Colonic mucosa (tissue), 4 donors: ENCODE measurements around the gene ADK. TPM values are rescaled to one million over a fixed set of nuclear protein-coding genes. Genes with fewer than 3 reads are reported as not detected.
"Not testable (repeated sequence)": the region's sequence is repeated elsewhere in the genome, so short reads cannot be mapped to it uniquely, and the experiment has no call there.

Experiments
- DNase-seq: peaks from one replicate; pipeline ENCODE4 v3.0.0-alpha.2; 2020
- H3K27ac ChIP-seq: fragments of 200-600 bp; one replicate; pipeline ENCODE4 v1.8.0; 2021
- H3K27me3 ChIP-seq: fragments of 200-600 bp; one replicate; pipeline ENCODE4 v1.8.0; 2021
- H3K36me3 ChIP-seq: fragments of 200-600 bp; one replicate; pipeline ENCODE4 v1.8.0; 2021
- H3K4me1 ChIP-seq: fragments of 200-600 bp; one replicate; pipeline ENCODE4 v1.8.0; 2021; ENCODE audit warnings: mild to moderate bottlenecking
- H3K4me3 ChIP-seq: fragments of 200-600 bp; one replicate; pipeline ENCODE4 v1.8.0; 2021
- H3K9ac ChIP-seq, 2 donors: one replicate each; pipeline ENCODE4 v1.7.0; 2013; ENCODE audit warnings: control low read depth in 2 of 2, low read depth in 2 of 2, low read length in 2 of 2
- H3K9me3 ChIP-seq: fragments of 200-600 bp; one replicate; pipeline ENCODE4 v1.8.0; 2021
- intact Hi-C: fragments of 100-400 bp; cut with DNase I; formaldehyde crosslinking; loops from one replicate; pipeline ENCODE4 v1.14.1; 2022
- total RNA-seq, 2 donors: library from RNA; stranded (reverse); fragmentation: NEBNext Ultra II Directional in 1 of 2; extraction: Animal tissue kit (Norgen Biotek cat#: 25700) in 1 of 2; gene quantifications; one replicate each; pipeline ENCODE4 v1.2.1, GENCODE V29; 2021
- TF ChIP-seq, protein P1 (sequence below): fragments of 200-600 bp; IDR thresholded peaks from one replicate; pipeline ENCODE4 v1.8.0; 2022; ENCODE audit warnings: antibody characterized with exemption, mild to moderate bottlenecking
- donor health status: healthy.
- donor health status: DM: no; HTN: no; CAD: no.
- donor health status: DM: no; HTN: no; CAD: no.

ADK gene
- total RNA-seq, 2 donors from 2014 or later: 20.2 to 27.6 TPM

DNA sequence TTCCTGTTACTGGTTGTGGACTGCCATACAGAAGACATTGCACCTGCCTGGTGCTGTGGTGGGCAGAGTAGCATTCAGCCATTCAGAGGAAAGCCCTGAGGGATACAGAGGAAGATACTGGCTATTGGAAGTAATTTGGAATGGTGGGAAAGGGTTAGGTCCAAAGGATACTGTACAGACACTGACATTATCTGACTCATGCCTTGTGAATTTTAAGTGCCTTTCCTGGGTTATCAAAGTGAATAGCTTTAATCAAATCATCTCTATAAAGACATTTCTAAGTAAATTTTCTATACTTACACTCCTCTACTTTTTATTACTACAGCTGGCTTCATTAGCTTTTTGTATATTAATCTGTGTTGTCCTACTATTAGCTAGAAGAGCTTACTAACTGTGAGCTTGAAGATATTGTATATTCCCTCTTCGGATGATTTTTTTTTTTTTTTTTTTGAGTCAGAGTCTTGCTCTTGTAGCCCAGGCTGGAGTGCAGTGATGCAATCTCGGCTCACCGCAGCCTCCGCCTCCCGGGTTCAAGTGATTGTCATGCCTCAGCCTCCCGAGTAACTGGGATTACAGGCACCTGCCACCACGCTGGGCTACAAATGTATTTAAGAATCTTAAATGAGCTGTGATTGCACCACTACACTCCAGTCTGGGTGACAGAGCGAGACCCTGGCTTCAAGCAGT, 186.5 kb downstream of the ADK start:
- Histone ChIP-seq H3K27me3 (no peaks in the 10 kb centered on the region), H3K36me3 (no peaks in the 10 kb centered on the region), H3K9ac (no peak overlapping the region), H3K9me3 (no peaks in the 10 kb centered on the region), H3K27ac (no peak overlapping the region), H3K4me1 (no peaks in the 10 kb centered on the region), H3K4me3 (no peak overlapping the region)
- DNase-seq: no peak
- intact Hi-C loops: no loop called here
- TF ChIP-seq, protein P1, sequence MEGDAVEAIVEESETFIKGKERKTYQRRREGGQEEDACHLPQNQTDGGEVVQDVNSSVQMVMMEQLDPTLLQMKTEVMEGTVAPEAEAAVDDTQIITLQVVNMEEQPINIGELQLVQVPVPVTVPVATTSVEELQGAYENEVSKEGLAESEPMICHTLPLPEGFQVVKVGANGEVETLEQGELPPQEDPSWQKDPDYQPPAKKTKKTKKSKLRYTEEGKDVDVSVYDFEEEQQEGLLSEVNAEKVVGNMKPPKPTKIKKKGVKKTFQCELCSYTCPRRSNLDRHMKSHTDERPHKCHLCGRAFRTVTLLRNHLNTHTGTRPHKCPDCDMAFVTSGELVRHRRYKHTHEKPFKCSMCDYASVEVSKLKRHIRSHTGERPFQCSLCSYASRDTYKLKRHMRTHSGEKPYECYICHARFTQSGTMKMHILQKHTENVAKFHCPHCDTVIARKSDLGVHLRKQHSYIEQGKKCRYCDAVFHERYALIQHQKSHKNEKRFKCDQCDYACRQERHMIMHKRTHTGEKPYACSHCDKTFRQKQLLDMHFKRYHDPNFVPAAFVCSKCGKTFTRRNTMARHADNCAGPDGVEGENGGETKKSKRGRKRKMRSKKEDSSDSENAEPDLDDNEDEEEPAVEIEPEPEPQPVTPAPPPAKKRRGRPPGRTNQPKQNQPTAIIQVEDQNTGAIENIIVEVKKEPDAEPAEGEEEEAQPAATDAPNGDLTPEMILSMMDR: no peak

GRCh38 chr10:74342991-74343390, 192.0 kb downstream of the ADK start:
- Histone ChIP-seq H3K27me3 (no peaks in the 10 kb centered on the region), H3K4me1 (no peaks in the 10 kb centered on the region), H3K4me3 (no peak overlapping the region), H3K36me3 (no peaks in the 10 kb centered on the region), H3K9me3 (no peaks in the 10 kb centered on the region), H3K27ac (no peak overlapping the region), H3K9ac (no peak overlapping the region)
- intact Hi-C loops: no loop called here
- no peak for DNase-seq
- TF ChIP-seq, protein P1: no peak

GRCh38 chr10:74343804-74344203, 192.8 kb downstream of the ADK start:
- H3K36me3 ChIP-seq: no peaks in the 10 kb centered on the region
- no peaks in the 10 kb centered on the region for H3K27me3 ChIP-seq
- no peak for DNase-seq
- TF ChIP-seq, protein P1: no peak
- no peak overlapping the region for H3K9ac ChIP-seq
- H3K27ac ChIP-seq: no peak overlapping the region
- no peak overlapping the region for H3K4me3 ChIP-seq
- intact Hi-C loops: no loop called here
- H3K4me1 ChIP-seq: no peaks in the 10 kb centered on the region
- H3K9me3 ChIP-seq: no peaks in the 10 kb centered on the region

DNA sequence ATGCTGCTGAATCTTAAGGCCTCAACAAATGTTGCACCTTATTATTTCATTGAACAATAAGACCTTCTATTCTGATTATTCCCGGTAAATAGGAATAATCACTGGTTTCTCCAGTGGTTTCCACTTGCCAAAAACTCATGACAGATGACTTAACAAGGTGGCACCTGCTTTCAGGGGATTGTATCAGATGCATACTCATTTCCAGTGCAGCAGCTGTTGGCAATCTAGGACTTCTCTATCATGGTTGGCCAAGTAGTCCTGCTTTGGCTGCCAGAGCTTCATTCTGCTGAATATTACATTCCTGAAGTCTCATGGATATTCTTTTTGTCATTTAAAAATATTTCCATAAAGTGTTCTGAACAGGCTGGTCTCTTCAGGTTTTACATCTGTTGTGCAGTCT, 193.3 kb downstream of the ADK start:
- DNase-seq: no peak

DNA sequence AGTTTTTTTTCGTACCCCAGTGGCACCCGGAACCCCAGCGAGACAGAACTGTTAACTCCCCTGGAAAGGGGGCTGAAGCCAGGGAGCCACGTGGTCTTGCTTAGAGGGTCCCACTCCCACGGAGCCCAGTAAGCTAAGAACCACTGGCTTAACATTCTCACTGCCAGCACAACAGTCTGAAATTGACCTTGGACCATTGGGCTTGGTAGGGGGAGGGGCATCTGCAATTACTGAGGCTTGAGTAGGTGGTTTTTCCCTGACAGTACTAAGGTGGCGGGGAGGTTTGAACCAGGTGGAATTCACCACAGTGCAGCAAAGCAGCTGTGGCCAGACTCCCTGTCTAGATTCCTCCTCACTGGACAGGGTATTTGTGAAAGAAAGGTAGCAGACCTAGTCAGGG, 196.5 kb downstream of the ADK start:
- Histone ChIP-seq H3K9me3 (no peaks in the 10 kb centered on the region), H3K4me1 (no peaks in the 10 kb centered on the region), H3K27ac (no peak overlapping the region), H3K27me3 (no peaks in the 10 kb centered on the region), H3K9ac (no peak overlapping the region), H3K36me3 (no peaks in the 10 kb centered on the region), H3K4me3 (no peak overlapping the region)
- TF ChIP-seq, protein P1: no peak
- intact Hi-C loops: no loop called here
- no peak for DNase-seq

More for the DNA sequence above, 193.3 kb downstream of the ADK start:
- no peaks in the 10 kb centered on the region for H3K27me3 ChIP-seq
- TF ChIP-seq, protein P1: no peak
- no peaks in the 10 kb centered on the region for H3K4me1 ChIP-seq
- intact Hi-C loops: no loop called here
- H3K4me3 ChIP-seq: no peak overlapping the region
- no peaks in the 10 kb centered on the region for H3K36me3 ChIP-seq
- no peak overlapping the region for H3K27ac ChIP-seq
- H3K9me3 ChIP-seq: no peaks in the 10 kb centered on the region
- H3K9ac ChIP-seq: no peak overlapping the region

GRCh38 chr10:74353021-74353420, 202.0 kb downstream of the ADK start:
- intact Hi-C loops, H3K27ac ChIP-seq, H3K9ac ChIP-seq, H3K27me3 ChIP-seq, H3K4me3 ChIP-seq, H3K4me1 ChIP-seq, H3K9me3 ChIP-seq, H3K36me3 ChIP-seq, DNase-seq: not testable (repeated sequence)
